Measurements from ENCODE around the gene REN. TPM values are rescaled to one million over a fixed set of nuclear protein-coding genes. Genes with fewer than 3 reads are reported as not detected.

The REN gene
- total and polyA plus RNA-seq, 2 of the 13 experiments (the other 11 are each of a cell fraction or from before 2014, with no cell fraction given): not detected

- TF ChIP-seq ZNF772 (CRISPR knock-in tag; IDR thresholded peaks at IDR 0.05): no peak
- TF ChIP-seq ZNF326 (CRISPR knock-in tag; IDR thresholded peaks at IDR 0.05; ENCODE audit: borderline replicate concordance): no peak
- peak; percentile 59; the same call in 1 of the 2 replicates for TF ChIP-seq ZNF276 (CRISPR knock-in tag; IDR thresholded peaks at IDR 0.05; ENCODE audit: low read depth)
- no peak for TF ChIP-seq AFF4 (CRISPR knock-in tag; IDR thresholded peaks at IDR 0.05)
- peak; percentile 58; the same call in 1 of the 2 replicates for TF ChIP-seq HOXA3 (CRISPR knock-in tag; IDR thresholded peaks at IDR 0.05)
- no peak for TF ChIP-seq TEAD3 (CRISPR knock-in tag; optimal IDR thresholded peaks at IDR 0.05; ENCODE audit: borderline replicate concordance)
- no peak for TF ChIP-seq ZNF136 (CRISPR knock-in tag; IDR thresholded peaks at IDR 0.05; ENCODE audit: low read depth)
- peak; percentile 56; the same call in 1 of the 2 replicates for TF ChIP-seq SP5 (CRISPR knock-in tag; IDR thresholded peaks at IDR 0.05; ENCODE audit: borderline replicate concordance, low read depth)
- no peak for TF ChIP-seq ZBTB25 (CRISPR knock-in tag; IDR thresholded peaks at IDR 0.05)
- TF ChIP-seq SOX13 (IDR thresholded peaks at IDR 0.05): no peak
- 0 out of 4 replicates have a peak, but pooled peaks of 1 of the 2 experiments have one; percentile 18 for TF ChIP-seq SOX13 (CRISPR knock-in tag; conservative IDR thresholded peaks at IDR 0.05 in 1 of 2, IDR thresholded peaks at IDR 0.05 in 1 of 2)
- peak; percentile 55; the same call in 1 of the 2 replicates for TF ChIP-seq NR2C2 (CRISPR knock-in tag; IDR thresholded peaks at IDR 0.05; ENCODE audit: borderline replicate concordance)
- TF ChIP-seq RNF219 (CRISPR knock-in tag; IDR thresholded peaks at IDR 0.05): no peak
- no peak for TF ChIP-seq IRF1 (CRISPR knock-in tag; IDR thresholded peaks at IDR 0.05; ENCODE audit: low read depth)
- no peak for TF ChIP-seq XRCC5 (optimal IDR thresholded peaks at IDR 0.05; ENCODE audit: low read length)
- 0 out of 2 replicates have a peak, but pooled peaks have one; percentile 25 for TF ChIP-seq NFKB2 (CRISPR knock-in tag; IDR thresholded peaks at IDR 0.05; ENCODE audit: borderline replicate concordance)
- no peak for TF ChIP-seq ZNF773 (CRISPR knock-in tag; IDR thresholded peaks at IDR 0.05; ENCODE audit: borderline replicate concordance)
- TF ChIP-seq EHMT2 (IDR thresholded peaks at IDR 0.05; ENCODE audit: borderline replicate concordance, low read depth, low read length): no peak
Observed at GRCh38 chr1:204151552-204152309, 14.4 kb downstream of the REN start, which contains the start of gene ETNK2 (continued).

Measured in HepG2 (cell line).